Activated T-helper 1 cell treated with anti-CD3 and anti-CD28 coated beads, Interleukin-12 subunit alpha, Interleukin-12 subunit beta, Interleukin-2, Interleukin-4 antibody, amounts not matched to agents 30 ng/mL and 10 ng/mL and 1 ng/mL, durations not matched to agents 14 hours and 24 hours and 36 hours (primary cell): ENCODE results near the gene PC. TPM values are rescaled to one million over a fixed set of nuclear protein-coding genes. Genes with fewer than 3 reads are reported as not detected.
"Not testable (repeated sequence)": the region's sequence is repeated elsewhere in the genome, so short reads cannot be mapped to it uniquely, and the experiment has no call there.

Source experiments
- DNase-seq: peaks from one replicate; pipeline ENCODE4 v3.0.0; 2021; ENCODE audit warnings: low spot score
- H3K27ac Mint-ChIP-seq: one replicate; pipeline ENCODE4 v1.8.0; 2021; ENCODE audit warnings: mild to moderate bottlenecking, mixed read lengths
- H3K27me3 Mint-ChIP-seq: one replicate; pipeline ENCODE4 v1.8.0; 2022; ENCODE audit warnings: mild to moderate bottlenecking, moderate library complexity, mixed read lengths; ENCODE audit not compliant: insufficient read depth
- H3K36me3 Mint-ChIP-seq: one replicate; pipeline ENCODE4 v1.8.0; 2021; ENCODE audit warnings: low read depth, mixed read lengths
- H3K4me1 Mint-ChIP-seq: one replicate; pipeline ENCODE4 v1.8.0; 2021; ENCODE audit warnings: low read depth, mixed read lengths
- H3K4me3 Mint-ChIP-seq: one replicate; pipeline ENCODE4 v1.8.0; 2021; ENCODE audit warnings: mild to moderate bottlenecking, moderate library complexity, mixed read lengths
- H3K9me3 Mint-ChIP-seq: one replicate; pipeline ENCODE4 v1.8.0; 2021; ENCODE audit warnings: mixed read lengths
- intact Hi-C: fragments of 100-400 bp; cut with micrococcal nuclease; formaldehyde crosslinking; loops from one replicate; pipeline ENCODE4 v1.15.1; 2024
- total RNA-seq: library from RNA; stranded (reverse); gene quantifications from 2 replicates; pipeline ENCODE4 v1.2.3, GENCODE V29; 2022

The PC gene
- total RNA-seq, 1 donor from 2014 or later: 15.9 TPM

GRCh38 chr11:66988741-66989140, 30.6 kb upstream of the PC start:
- DNase-seq, H3K9me3 Mint-ChIP-seq, H3K4me1 Mint-ChIP-seq, intact Hi-C loops, H3K4me3 Mint-ChIP-seq, H3K27ac Mint-ChIP-seq, H3K27me3 Mint-ChIP-seq, H3K36me3 Mint-ChIP-seq: not testable (repeated sequence)

GRCh38 chr11:66987924-66988637, 29.9 kb upstream of the PC start:
- Mint-ChIP-seq H3K4me3 (no peak overlapping the region), H3K27ac (no peak overlapping the region), H3K4me1 (no peaks in the 10 kb centered on the region), H3K9me3 (no peaks in the 10 kb centered on the region), H3K36me3 (no peaks in the 10 kb centered on the region), H3K27me3 (peaks cover 8% of the 10 kb centered on the region)
- intact Hi-C loops: no loop called here
- no peak for DNase-seq

GRCh38 chr11:66987158-66987620, 29.0 kb upstream of the PC start:
- no peaks in the 10 kb centered on the region for H3K4me1 Mint-ChIP-seq
- no peak overlapping the region for H3K4me3 Mint-ChIP-seq
- no peaks in the 10 kb centered on the region for H3K9me3 Mint-ChIP-seq
- intact Hi-C loops: no loop called here
- peaks cover 2% of the 10 kb centered on the region for H3K36me3 Mint-ChIP-seq
- no peak overlapping the region for H3K27ac Mint-ChIP-seq
- peaks cover 8% of the 10 kb centered on the region for H3K27me3 Mint-ChIP-seq
- DNase-seq: no peak

GRCh38 chr11:66986178-66986545, 28.0 kb upstream of the PC start:
- Mint-ChIP-seq H3K27ac (no peak overlapping the region), H3K4me1 (no peaks in the 10 kb centered on the region), H3K27me3 (peaks cover 8% of the 10 kb centered on the region), H3K9me3 (no peaks in the 10 kb centered on the region), H3K4me3 (no peak overlapping the region), H3K36me3 (peaks cover 2% of the 10 kb centered on the region)
- DNase-seq: no peak
- intact Hi-C loops: no loop called here

- no peaks in the 10 kb centered on the region for H3K4me1 Mint-ChIP-seq
- H3K27me3 Mint-ChIP-seq: peaks cover 8% of the 10 kb centered on the region
- no peak for DNase-seq
- H3K27ac Mint-ChIP-seq: no peak overlapping the region
- intact Hi-C loops: no loop called here
- no peaks in the 10 kb centered on the region for H3K9me3 Mint-ChIP-seq
- H3K4me3 Mint-ChIP-seq: no peak overlapping the region
- H3K36me3 Mint-ChIP-seq: peaks cover 2% of the 10 kb centered on the region
Observed at GRCh38 chr11:66985508-66986177, 27.5 kb upstream of the PC start.

GRCh38 chr11:66983275-66983924, 25.2 kb upstream of the PC start:
- H3K27me3 Mint-ChIP-seq: peaks cover 6% of the 10 kb centered on the region
- no peaks in the 10 kb centered on the region for H3K9me3 Mint-ChIP-seq
- peaks cover 2% of the 10 kb centered on the region for H3K36me3 Mint-ChIP-seq
- H3K4me1 Mint-ChIP-seq: no peaks in the 10 kb centered on the region
- no peak for DNase-seq
- intact Hi-C loops: no loop called here
- H3K27ac Mint-ChIP-seq: no peak overlapping the region
- H3K4me3 Mint-ChIP-seq: no peak overlapping the region

- H3K27me3 Mint-ChIP-seq: peaks cover 6% of the 10 kb centered on the region
- H3K9me3 Mint-ChIP-seq: no peaks in the 10 kb centered on the region
- H3K4me1 Mint-ChIP-seq: no peaks in the 10 kb centered on the region
- no peak for DNase-seq
- H3K4me3 Mint-ChIP-seq: no peak overlapping the region
- H3K36me3 Mint-ChIP-seq: peaks cover 2% of the 10 kb centered on the region
- intact Hi-C loops: no loop called here
- H3K27ac Mint-ChIP-seq: no peak overlapping the region
Observed at GRCh38 chr11:66981976-66982578, 23.9 kb upstream of the PC start.

GRCh38 chr11:66979336-66979980, 21.3 kb upstream of the PC start:
- Mint-ChIP-seq H3K4me1 (no peaks in the 10 kb centered on the region), H3K9me3 (no peaks in the 10 kb centered on the region), H3K36me3 (peaks cover 2% of the 10 kb centered on the region), H3K4me3 (no peak overlapping the region), H3K27me3 (peaks cover 2% of the 10 kb centered on the region), H3K27ac (no peak overlapping the region)
- DNase-seq: no peak
- intact Hi-C loops: no loop called here

GRCh38 chr11:66978717-66979116, 20.5 kb upstream of the PC start:
- no peaks in the 10 kb centered on the region for H3K4me1 Mint-ChIP-seq
- intact Hi-C loops: no loop called here
- H3K4me3 Mint-ChIP-seq: no peak overlapping the region
- no peak overlapping the region for H3K27ac Mint-ChIP-seq
- no peaks in the 10 kb centered on the region for H3K27me3 Mint-ChIP-seq
- no peak for DNase-seq
- H3K9me3 Mint-ChIP-seq: no peaks in the 10 kb centered on the region
- H3K36me3 Mint-ChIP-seq: peaks cover 2% of the 10 kb centered on the region

- H3K4me3 Mint-ChIP-seq: no peak overlapping the region
- no peaks in the 10 kb centered on the region for H3K27me3 Mint-ChIP-seq
- H3K36me3 Mint-ChIP-seq: peaks cover 2% of the 10 kb centered on the region
- no peak for DNase-seq
- H3K9me3 Mint-ChIP-seq: no peaks in the 10 kb centered on the region
- intact Hi-C loops: no loop called here
- no peaks in the 10 kb centered on the region for H3K4me1 Mint-ChIP-seq
- H3K27ac Mint-ChIP-seq: no peak overlapping the region
Observed at GRCh38 chr11:66978229-66978628, 20.0 kb upstream of the PC start.

GRCh38 chr11:66976925-66977324, 18.7 kb upstream of the PC start:
- DNase-seq: no peak
- intact Hi-C loops: no loop called here

GRCh38 chr11:66976028-66976467, 17.9 kb upstream of the PC start:
- H3K4me3 Mint-ChIP-seq: no peak overlapping the region
- H3K36me3 Mint-ChIP-seq: no peaks in the 10 kb centered on the region
- DNase-seq: no peak
- intact Hi-C loops: no loop called here
- peaks cover 1% of the 10 kb centered on the region for H3K4me1 Mint-ChIP-seq
- peaks cover 1% of the 10 kb centered on the region for H3K27me3 Mint-ChIP-seq
- H3K9me3 Mint-ChIP-seq: no peaks in the 10 kb centered on the region
- H3K27ac Mint-ChIP-seq: no peak overlapping the region

More at GRCh38 chr11:66976925-66977324, 18.7 kb upstream of the PC start:
- Mint-ChIP-seq H3K36me3 (no peaks in the 10 kb centered on the region), H3K27me3 (no peaks in the 10 kb centered on the region), H3K9me3 (no peaks in the 10 kb centered on the region), H3K4me1 (no peaks in the 10 kb centered on the region), H3K27ac (no peak overlapping the region), H3K4me3 (no peak overlapping the region)
